SW 1271 (cell line): Measurements from ENCODE around the gene GFOD2.

ENCODE experiments used
- DNase-seq, 2 experiments: peaks; one replicate each; lab custom pipeline; 2025; lab: John Stamatoyannopoulos, UW

The GFOD2 gene

DNA sequence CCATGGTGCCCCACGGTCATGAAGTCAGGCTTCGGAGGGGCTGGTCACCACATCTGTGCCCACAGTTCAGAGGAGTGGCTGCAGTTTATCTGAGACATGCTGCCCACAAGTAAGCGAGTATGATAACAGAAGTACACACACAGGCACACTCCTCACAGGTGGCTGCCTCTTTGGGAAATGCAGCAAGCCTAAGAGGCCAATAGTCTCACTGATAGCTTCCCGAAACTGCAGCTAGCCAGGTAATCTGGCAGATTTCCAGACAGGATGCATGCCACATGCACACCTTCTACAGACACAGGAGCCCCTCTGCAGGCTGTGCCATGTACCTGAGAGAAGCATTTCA is 12.6 kb upstream of the GFOD2 start:
- DNase-seq = no peak

DNA sequence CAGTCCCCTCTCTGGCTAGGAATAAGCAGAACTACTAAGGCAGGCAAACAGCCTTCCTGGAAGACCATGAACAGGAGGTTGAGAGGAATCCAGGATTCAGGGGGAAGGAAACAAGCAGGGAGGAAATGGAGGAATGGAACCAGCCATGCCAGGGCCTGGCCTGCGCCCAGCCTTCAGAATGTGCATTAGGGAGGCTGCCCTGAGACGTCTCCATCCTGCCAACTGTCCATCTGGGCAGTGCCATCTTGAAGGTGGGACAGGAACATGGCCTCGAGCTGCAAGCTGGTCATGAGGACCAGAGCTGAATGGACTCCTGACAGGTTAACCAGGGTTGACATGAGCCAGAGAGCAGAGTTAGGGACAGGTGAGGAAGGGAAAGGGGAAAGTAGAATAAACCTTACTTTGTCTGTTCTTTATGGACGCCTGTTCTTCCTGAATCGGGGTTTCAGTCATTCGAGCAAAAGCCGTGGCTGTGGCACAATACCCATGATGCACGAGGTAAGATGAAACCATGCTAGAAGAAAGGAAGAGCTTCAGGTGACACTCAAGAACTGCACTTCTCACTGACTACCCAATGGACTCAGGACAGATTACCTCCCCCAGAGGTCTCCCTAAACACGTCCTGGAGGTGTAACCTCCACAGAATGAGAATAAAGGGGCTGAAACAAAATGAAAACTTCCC is 12.1 kb upstream of the GFOD2 start:
- no peak for DNase-seq

DNA sequence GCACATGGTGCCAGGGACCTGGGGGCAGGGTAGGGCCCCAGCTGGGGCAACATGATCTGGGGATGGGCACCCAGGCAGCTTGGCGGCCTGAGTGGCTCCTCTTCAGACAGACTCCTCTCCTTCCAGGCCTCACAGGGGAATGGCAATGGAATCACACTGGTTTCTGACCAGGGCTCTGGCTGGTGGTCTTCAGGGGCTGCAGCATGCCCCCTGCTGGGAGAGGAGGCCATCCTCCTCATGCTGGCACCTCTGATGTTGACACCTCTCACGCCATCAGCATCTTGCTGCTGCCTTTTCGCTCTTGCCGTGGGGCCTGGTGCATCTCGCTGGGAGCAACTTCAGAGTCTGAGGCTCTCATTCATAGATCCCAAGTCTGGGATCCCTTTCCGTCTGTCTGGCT is 11.2 kb upstream of the GFOD2 start:
- no peak for DNase-seq

DNA sequence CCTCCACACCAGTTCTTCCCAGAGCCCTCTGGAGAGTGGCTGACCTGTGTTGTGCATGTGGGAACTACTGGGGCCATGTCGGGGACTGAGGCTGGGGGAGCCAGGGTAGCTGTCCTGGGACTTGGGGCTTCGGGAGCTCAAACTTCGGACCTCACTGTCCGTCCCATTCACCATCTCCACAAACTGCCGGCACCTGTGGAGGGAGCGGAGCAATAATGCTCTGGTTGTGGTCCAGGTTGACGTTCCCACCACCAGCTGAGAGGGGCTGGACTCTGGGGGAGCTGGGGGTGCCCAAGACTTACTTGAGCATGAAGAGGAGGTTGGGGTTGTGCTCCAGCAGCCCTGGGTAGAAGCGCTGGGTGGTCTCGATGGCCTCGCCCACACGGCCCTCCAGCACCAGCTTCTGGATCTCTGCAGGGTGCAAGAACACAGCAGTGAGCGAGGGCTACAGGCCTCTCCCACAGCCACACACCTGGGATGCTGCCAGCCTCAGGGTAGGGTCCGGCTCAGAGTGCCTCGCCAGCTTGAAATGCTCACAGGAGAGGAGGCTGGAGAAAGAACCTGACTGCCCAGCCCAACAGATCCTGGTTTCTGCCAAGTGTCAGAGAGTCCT is 10.6 kb upstream of the GFOD2 start:
- no peak for DNase-seq

DNA sequence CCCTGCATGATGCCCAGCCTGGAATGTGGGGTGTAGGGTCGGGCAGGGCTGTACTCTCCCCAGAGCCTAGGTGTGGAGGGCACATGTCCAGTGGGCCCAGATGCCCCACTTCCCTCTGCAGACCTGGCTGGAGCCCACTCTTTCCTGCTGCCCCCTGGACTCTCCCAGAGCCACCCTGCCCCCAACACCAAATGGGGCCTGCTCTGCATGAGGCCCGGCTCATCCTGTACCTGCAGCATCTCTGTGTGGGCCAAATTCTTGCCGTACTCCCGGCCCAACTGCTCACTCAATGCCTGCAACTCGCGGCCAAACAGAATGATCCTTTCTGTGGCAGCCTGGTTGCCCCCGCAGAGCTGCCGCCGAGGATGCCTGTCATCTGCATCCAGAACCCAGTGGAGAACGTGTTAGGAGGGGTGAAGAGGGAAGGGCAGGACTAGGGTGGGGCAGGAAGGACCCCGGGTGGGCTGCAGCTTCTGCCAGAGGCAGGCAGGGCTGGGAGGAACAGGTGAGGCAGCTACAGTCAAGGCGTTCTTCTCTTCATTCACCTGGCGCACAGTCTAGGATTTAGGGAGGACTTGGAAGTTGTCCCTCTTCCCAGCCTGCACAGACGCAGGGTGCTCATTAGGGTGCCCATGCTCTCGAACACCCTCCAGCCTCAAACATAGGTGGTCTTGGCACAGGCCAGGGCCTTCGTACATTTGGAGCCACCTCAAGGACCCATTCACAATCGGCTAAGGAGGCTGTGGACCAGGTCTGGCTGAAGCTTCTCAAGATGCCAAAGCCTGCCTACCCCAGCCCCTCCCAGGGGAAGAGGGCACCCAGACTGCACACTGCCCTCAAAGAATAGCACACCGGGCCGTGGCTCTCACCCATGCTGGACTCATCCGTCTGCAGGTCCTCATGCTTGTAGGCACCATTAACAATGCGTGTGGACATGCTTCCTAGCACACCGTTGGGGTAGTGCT is 8.7 kb upstream of the GFOD2 start:
- no peak for DNase-seq

DNA sequence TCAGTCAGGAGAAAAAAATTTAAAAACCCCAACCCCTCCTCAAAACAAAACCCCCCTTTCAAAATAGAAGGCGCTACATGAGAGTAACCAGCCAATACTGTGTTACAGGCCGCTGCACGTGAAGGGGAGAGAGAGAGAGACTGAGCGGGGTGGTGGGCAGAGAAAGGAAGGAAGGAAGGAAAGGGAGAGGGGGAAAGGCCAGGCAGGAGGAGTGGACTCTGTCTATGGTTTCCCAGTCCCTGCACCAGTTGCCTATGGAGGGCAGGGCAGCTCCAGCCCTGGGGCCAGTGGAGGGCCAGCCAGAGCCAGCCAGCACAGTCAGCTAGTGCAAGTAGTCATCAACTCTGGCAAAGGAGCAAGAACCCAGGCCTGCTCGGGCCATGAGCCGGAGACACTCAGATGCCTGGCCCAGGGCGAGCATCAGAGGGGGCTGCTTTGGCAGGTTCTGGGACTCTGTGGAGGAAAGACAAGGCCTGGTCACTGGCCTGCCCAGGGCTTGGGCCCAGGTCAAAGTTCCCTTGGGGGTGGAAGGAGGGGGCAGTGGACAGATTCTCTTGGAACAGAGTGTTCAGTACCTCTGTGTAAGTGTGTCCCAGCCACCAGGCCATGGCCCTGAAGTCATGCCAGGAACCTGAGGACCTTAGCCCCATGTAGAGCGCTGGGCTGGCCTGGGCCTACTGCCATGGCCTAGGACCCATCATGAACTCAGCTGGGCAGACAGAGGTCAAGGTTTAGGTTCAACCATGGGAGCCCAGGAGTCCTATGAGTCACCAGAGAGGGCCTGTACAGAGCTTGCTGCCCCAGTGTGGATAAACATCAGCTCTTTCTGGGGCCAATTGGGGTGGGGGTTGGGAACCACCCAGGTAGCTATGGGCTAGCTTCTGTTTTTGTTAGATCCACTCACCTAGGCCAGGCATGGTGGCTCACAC is 7.3 kb upstream of the GFOD2 start:
- DNase-seq = no peak

DNA sequence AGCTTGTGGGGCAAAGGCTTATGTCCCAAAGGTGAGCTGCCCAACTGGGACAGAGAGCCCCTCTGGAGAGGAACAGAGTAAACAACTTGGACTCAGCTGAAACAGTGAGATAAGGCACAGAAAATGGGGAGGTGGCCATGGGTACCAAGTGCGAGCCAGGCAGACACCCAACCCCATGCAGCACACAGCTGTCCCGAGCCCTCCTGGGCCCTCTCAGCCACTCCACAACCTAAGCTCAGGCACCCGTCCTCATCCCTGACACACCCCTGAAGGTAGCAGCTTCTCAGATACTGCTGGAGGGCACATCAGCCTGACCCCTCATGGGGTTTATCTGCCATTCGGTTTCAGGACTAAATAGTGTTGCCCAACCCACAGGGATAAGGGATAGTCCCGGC is 4.8 kb upstream of the GFOD2 start:
- DNase-seq = no peak

DNA sequence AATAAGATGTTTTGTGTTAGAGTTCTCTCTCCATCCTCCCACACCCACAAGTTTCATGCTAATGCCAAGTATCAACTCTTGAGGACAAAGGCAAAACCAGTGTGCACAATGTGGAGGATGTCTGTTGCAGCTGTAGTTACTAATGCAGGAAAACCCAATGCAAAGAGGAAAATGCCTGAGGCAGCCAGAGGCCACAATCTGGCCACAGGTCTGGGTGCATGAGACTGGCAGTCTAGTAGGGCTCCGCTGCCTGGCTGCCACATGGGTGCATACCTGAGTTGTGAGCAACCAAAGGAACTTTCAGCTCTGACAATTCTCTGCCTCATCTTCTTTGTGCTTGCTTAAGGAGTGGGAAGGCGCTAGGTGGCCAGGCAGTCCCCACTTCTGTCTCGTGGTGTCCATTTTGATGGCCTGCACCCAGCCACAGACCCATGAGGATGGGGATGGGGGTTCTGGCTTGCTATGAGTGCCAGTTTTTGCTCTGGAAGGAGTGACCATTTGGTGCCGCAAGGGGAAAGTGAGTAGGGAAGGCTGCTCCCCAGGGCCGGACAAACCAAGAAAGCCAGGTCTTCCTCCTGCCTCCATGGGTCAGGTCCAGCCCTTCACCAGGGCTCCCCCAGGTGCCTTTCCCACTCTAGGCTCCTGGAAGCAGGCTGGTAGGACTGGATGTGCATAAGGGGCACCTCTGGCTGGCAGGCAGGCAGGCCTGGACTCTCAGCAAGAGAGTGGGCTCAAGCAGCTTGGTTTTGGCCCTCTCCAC is 4.2 kb upstream of the GFOD2 start:
- DNase-seq = no peak

DNA sequence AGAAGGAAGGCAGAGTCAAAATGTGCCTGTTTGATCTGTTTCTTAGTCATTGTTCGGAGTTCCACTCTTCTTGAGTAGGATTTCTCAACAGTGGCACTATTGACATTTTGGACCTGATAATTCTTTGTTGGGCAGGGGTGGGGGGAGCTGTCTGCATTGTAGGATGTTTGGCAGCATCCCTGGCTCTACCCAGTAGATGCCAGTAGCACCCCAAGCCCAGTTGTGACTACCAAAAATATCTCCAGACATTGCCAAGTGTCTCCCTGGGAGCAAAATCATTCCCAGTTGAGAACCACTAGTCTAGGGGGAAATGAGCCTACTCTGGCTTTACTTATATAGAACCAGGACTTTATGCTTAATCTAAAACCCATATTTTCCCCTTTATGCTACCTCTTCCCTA is 1.1 kb upstream of the GFOD2 start:
- DNase-seq = no peak

DNA sequence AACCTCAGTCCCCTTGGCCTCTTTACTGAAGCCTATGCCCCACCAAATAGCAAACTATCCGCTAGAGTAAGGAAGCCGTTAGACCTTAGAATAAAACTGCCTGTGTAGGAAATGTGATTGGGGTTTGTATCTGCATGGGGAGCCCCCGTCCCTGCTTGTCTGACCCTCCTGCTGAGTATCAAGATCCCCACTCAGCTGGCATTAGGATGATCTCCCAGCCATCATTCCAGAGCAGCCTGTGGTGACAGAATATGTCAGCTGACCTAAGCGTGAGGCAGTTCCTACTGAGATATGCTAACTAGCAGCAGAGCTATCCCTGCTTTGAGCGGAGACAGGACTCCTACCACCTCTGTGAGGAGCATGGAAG is 645 bp upstream of the GFOD2 start:
- peak in 1 of 2 experiments; percentile 34 for DNase-seq

DNA sequence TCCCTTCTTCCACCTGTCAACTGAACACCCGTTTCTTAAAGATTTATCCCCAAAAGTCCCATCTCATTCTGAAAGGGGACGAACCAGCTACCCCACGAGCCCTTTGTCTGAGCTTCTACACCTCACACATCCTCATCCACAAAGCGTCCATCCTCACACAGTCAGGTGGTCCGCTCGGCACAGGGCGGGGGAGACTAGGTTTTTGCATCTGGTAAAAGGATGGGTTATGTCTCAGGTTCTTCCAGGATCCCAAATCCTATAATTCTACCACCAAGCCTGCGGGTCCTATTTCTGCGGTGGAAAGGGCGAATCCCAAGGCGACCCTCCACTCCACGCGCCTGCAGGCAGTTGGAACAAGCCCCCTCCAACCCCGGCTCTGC is 458 bp downstream of the GFOD2 start:
- DNase-seq = no peak

DNA sequence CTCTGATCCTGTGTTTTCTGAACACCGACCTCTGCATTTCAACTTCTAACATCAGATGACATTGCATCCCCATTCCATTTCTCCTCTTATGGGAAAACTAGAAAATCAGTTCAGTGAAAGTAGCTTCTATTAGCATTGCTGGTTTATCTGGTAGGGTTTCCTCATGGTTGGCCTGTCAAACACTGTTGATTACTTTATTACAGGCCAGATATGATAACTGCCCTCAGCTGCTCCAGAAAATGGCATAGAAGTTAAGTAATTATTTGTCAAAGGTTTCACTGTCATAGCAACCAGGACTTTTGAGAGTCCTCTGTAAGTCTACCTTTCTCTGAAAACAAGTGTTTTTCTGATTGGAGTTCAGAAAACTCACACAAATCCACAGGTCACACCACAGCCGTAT is 3.0 kb downstream of the GFOD2 start:
- DNase-seq = no peak

DNA sequence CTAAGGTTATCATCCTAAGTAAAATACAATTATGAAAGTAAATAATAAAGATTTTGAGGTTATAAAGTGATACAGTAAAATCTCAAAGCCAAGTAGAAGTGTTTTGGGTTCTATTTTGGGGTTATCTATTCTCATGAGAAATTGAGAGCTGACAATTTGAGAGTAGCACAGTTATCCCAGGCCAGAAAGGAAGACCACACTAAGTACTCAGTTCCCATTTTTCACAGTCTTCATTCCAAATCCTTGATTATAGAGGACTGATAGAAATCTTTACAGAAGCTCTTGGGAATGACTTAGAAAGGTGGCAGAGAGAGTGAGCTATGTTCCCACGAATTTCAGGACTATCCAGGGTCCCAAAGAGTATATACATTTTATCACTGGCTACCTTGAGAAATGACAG is 4.6 kb downstream of the GFOD2 start:
- DNase-seq = no peak

DNA sequence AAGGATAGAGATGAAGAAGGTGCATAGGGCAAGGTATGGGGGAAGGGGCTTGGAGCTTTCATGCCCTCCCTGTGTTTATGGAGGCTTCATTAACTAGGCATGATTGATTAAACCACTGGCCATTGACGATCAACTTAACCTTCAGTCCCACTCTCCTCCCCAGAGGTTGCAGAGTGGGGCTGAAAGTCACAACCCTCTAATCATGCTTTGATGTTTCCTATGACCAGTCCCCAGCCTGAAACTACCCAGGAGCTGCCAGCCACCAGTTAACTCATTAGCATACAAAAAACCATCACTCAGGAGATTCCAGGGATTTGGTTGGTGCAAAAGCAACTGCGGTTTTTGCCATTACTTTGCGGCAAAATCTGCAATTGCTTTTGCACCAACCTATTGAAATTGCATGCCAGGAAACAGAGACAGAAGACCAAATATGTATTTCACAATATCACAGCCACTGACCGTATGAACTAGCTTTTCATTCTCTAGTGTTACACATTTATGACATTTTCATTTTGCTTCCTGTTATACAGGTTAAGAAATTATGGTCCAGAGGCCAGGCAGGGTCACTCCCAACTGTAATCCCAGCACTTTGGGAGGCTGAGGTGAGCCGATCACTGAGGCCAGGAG is 5.4 kb downstream of the GFOD2 start:
- DNase-seq = no peak

DNA sequence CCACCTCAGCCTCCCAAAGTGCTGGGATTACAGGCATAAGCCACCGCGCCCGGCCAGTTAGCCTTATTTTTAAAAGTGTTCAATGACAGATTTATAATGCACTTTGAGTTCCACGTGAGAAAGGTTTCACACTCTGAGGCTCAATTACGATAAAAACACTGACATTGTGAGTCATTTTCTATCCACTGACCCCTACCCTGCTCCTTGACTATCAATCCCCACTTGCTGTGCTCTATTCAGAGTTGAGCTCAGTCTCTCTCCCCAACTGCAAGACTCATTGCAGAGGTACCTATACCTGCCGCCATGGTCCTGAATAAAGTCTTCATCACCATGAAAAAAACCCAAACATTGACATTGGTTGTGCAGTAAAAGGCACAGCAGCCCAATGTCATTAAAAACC is 8.5 kb downstream of the GFOD2 start:
- no peak for DNase-seq

DNA sequence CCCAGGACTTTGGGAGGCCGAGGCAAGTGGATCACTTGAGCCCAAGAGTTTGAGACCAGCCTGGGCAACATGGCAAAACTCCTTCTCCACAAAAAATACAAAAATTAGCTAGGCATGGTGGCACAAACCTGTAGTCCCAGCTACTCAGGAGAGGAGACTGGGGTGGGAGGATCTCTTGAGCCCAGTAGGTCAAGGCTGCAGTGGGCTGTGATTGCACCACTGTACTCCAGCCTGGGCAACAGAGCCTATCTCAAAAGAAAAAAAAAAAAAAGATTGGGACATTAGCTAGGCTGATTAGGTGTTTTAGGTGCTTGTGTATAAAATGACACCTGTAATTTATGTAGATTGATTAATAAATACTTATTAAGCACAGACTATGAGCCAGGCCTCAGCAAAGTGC is 10.1 kb downstream of the GFOD2 start:
- DNase-seq = no peak

DNA sequence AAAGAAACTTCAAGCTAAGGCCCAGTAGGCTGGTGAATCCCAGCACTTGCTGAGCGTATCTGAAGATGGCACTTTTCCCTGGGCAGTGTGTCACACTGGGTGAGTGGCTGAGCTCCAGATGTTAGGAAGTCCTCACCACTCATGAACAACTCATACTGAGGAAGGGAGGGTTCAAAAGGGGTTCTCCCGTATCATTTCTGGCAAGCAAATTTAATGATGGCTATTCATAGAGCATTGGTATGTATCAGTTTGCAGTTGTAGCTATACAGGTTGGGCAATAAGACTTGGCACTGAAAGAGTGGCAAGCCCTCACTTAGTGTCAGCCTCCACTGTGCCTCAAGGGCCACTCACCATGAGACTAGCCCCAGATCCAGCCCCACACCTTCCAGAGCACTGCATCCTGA is 10.7 kb downstream of the GFOD2 start:
- DNase-seq = no peak

DNA sequence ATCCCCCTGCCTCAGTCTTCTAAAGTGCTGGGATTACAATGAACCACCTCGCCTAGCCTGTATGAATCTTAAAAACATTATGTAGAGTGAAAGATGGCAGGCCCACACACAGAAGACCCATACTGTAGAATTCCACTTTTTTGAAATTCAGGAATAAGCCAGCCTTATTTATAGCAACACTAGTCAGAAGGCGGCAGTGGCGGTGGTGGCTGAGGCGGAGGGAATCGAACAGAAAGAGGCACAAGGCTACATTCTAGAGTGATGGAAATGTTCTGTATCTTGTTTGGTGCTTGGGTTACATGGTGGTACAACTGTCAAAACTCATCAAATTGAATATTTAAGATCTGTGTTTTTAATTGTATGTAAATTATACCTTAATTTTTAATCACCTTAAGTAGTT is 11.3 kb downstream of the GFOD2 start:
- no peak for DNase-seq

DNA sequence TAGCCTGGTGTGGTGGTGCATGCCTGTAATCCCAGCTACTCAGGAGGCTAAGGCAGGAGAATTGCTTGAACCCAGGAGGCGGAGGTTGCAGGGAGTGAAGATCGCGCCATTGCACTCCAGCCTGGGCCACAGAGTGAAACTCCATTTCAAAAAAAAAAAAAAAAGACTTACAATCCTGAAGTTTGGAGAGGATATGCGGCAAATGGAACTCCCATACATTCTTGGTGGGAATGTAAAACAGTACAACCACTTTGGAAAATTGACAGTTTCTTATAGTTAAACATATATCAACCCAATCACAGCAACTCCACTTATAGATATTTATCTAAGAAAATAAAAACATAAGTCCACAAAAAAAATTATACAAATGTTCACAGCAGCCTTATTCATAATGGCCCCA is 11.9 kb downstream of the GFOD2 start:
- DNase-seq = no peak

DNA sequence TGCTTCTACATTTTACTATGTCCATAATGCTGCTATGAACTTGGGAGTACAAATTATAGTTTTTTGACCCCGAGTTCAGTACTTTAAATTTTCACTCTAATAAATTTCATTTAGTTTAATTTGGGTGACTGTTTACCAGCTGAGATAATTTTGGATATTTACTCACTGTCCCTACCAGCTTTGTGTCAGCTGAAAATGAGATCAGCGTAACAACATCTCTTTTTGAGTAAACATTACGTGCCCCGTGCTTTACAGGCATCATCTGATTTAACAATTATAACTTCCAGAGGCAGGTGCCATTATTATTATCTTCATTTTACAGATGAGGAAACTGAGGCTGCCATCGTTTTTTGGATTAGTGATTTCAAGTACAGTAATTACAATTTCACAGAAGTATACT is 15.0 kb downstream of the GFOD2 start:
- no peak for DNase-seq

DNA sequence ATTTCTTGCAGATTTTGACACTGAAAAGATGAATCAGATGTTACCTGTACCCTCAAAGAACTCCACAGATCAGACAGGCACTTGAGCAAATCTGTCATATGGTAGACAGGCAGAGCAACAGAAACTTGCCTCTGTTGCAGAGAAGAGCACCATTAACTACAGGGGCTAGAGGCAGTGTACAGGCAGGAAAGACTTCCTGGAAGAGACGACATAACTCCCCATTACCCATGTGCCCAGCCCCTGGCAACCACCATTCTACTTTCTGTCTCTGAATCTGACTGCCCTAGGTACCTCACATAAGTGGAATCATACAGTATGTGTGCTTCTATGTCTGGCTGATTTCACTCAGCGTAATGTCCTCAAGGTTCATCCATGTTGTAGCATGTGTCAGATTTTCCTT is 15.5 kb downstream of the GFOD2 start:
- no peak for DNase-seq
